HG03064 (cell line): ENCODE results near the gene CCDC57.
"Not testable (repeated sequence)": the region's sequence is repeated elsewhere in the genome, so short reads cannot be mapped to it uniquely, and the experiment has no call there.

Source experiments
- ATAC-seq: cut with Tn5 transposase; IDR thresholded peaks from one replicate; pipeline ENCODE4 v1.9.1; 2021; ENCODE audit warnings: low read depth; ENCODE audit not compliant: unreplicated experiment

CCDC57 gene

GRCh38 chr17:82212331-82213250 is at the start of gene CCDC57:
Gene CCDC57, minus strand, starts transcription at chr17:82212842. Its CDS starts 10,898 bp downstream, at chr17:82201944.
- ATAC-seq, result no peak

GRCh38 chr17:82262344-82262743 is 49.7 kb upstream of the CCDC57 start:
- ATAC-seq, result no peak

DNA sequence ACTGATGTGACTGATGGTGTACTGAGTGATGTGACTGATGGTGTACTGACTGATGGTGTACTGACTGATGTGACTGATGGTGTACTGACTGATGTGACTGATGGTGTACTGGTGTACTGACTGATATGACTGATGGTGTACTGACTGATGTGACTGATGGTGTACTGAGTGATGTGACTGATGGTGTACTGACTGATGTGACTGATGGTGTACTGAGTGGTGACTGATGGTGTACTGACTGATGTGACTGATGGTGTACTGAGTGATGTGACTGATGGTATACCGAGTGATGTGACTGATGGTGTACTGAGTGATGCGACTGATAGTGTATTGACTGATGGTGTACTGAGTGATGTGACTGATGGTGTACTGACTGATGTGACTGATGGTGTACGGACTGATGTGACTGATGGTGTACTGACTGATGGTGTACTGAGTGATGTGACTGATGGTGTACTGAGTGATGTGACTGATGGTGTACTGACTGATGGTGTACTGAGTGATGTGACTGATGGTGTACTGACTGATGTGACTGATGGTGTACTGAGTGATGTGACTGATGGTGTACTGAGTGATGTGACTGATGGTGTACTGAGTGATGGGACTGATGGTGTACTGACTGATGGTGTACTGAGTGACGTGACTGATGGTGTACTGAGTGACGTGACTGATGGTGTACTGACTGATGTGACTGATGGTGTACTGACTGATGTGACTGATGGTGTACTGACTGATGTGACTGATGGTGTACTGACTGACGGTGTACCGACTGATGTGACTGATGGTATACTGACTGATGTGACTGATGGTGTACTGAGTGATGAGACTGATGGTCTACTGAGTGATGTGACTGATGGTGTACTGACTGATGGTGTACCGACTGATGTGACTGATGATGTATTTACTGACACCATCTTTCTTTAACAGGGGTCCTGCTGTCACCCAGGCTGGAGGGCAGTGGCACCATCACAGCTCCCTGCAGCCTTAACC is 47.6 kb upstream of the CCDC57 start:
- not testable (repeated sequence) for ATAC-seq

DNA sequence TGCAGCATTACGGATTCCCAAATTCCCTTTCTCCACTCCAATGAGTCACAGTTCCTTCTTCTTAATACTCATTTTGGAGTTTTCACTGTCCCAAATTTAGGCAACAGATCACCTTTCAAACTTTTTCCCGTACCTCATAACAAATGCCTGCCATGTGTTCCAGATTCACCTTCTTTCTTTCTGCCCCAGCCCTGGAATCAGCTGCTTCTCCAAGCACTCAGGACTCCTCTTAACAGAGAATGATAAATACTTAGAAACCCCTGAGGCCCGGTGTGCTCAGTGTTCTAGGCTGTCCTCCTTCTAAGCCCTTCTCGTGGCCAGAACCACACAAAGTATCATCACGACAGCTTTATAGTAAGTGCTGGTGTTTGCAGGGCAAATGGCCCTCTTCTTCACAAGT is 45.9 kb upstream of the CCDC57 start:
- ATAC-seq, result no peak

DNA sequence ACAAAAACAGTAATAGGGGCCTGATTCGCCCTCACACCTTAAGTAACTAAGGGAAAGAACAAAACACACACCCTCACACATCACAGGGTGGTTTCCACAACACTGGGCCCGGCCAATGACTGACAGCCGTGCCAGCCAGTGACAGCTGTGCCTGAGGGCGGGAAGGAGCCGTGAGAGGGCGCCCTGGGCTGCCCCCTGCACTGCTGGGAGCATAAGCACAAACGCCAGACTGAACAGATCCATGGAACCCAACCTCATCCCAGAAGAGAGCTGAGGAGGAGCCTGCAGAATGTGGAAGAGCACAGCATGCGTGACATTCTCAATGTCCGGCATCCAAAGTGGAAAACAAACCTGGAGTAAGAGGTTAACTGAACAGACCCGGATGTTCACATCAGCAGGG is 44.8 kb upstream of the CCDC57 start:
- ATAC-seq, result no peak

GRCh38 chr17:82256242-82256885 is 43.7 kb upstream of the CCDC57 start:
- ATAC-seq, result no peak

- no peak for ATAC-seq
These were observed 42.8 kb upstream of the CCDC57 start for GRCh38 chr17:82255402-82255972.

GRCh38 chr17:82254746-82255145 is 42.1 kb upstream of the CCDC57 start:
- not testable (repeated sequence) for ATAC-seq

DNA sequence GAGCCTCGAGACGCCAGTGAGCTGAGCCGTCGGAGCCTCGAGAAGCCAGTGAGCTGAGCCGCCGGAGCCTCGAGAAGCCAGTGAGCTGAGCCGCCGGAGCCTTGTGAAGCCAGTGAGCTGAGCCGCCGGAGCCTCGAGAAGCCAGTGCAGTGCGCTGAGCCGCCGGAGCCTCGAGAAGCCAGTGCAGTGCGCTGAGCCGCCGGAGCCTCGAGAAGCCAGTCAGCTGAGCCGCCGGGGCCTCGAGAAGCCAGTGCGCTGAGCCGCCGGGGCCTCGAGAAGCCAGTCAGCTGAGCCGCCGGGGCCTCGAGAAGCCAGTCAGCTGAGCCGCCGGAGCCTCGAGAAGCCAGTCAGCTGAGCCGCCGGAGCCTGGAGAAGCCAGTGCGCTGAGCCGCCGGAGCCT is 41.5 kb upstream of the CCDC57 start:
- not testable (repeated sequence) for ATAC-seq

GRCh38 chr17:82253179-82253544 is 40.5 kb upstream of the CCDC57 start:
- no peak for ATAC-seq

DNA sequence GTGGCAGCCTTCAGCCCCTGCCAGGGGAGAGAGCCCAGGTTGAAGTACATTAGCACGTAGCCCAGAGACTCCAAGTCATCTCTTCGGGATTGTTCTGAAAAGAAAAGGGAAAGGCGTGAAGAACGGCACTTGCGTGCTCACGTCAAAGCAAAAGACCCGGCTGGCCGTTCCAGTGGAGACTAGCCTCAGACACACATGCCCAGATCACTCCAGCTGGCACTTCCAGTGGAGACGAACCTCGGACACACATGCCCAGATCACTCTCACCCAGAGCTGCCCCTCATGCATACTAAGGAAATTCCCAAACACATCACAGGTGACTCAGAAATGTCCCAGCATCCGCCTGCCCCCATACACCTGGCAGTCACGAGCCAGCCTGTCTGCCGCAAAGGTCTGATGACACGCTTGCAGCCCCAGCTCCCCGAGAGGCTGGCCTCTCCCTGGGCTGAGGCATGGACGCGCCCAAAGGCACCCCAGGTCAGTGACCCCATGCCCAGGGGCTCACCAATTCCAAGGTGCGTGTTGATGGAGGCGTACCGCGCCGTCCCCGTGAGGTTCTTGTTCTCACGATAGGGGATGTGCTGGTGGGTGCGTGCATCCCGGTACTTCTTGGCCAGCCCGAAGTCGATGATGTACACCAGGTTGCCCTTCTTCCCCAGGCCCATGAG is 40.0 kb upstream of the CCDC57 start:
- ATAC-seq, result no peak

GRCh38 chr17:82250868-82251500 is 38.3 kb upstream of the CCDC57 start:
- no peak for ATAC-seq

GRCh38 chr17:82249896-82250581 is 37.4 kb upstream of the CCDC57 start:
- ATAC-seq, result no peak

GRCh38 chr17:82248815-82249674 is 36.4 kb upstream of the CCDC57 start:
- ATAC-seq, result no peak

DNA sequence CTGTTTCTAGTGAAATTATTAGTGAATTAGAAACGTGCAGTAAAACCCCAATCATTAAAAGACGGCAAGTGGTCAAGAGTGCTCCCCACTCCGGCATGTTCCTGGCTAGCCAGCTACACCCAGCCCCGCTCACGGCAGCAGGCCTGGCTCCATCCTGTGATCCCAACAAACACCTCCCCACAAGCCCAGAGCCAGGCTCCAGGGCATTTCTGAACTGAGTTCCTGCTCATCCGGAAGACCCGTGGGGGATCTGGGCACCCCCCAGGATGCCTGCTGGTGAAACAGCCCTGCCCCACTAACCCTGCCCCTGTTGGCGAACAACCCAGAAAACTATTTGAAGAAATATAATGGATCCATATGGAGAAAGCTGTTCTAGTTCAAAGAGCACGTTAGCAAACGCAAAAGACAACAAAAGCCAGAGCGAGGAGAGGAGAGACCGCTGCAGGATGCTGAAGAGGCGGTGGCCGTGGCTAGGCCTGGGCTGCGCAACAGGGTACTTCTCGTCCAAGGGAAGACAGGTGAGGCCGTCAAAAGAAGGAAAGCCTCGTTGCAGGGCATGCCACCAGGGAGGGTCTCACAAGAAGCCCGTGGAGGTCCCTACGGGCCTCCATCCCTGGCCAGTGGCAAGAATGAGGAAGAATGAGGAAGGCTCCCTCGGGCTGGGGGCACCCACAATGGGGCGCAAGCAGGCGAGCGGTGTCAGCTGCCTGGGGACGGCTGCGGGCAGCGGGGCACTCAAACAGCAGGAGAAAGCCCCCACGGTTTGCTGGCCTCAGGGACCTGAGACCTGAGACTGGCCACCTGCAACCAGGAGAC is 35.4 kb upstream of the CCDC57 start:
- no peak for ATAC-seq

DNA sequence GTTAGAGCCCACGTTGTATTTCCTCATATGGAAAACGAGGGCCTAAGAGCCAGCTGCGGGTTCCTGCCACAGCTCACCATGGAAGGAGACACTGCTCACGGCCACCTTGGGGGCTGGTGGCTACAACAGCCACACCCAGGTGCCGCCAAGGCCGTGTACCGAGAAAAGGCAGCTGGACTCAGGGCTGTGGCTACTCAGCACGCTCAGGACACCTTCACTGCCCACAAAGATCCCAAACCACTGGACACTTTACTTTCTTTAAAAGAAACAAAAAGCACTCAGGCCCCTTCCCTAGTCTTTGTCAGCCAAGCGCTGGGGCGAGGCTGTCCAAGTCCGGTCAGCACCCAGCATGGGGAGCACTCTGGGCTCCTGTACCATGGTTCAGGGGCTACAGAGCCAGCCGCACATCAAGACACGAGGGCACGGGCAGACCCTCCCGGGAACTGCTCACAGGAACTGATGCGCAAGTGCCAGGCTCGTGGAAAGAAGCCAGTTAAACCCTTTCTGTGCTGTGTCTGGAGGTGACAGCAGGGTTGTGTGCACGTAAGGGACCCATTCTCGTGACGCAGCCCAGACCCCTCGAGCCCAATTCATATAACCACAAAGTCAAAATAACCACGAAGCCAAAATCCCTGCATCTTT is 34.7 kb upstream of the CCDC57 start:
- ATAC-seq, result no peak
